Fibroblast of skin of left quadriceps (primary cell): ENCODE data around the gene RFPL4A.
"Not testable (repeated sequence)": the region's sequence is repeated elsewhere in the genome, so short reads cannot be mapped to it uniquely, and the experiment has no call there.

Experiments used
- DNase-seq, 2 experiments: peaks; one replicate each; pipeline ENCODE4 v3.0.0-alpha.2; 2013; ENCODE audit warnings: low read depth in 2 of 2

The RFPL4A gene

DNA sequence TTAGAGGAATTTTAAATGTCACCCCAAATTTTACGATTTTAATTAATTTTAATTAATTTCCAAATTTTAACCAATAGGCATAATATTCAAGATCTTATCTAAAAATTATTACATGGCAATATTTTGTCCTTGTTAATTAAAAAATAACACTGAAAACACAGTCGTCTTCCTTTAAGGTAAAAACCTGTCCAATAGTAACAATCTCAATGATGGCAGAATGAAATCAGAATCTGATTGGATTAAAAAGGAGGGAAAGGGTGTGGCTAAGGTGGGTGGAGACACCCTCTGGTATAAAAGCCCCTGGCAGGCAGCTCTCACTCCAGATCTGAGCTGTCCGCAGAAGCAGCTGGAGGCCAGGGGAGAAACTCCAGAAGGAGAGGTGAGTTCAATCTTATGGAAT lies at the start of gene RFPL4A:
TSS of gene RFPL4A (plus strand) at position 301 of the 400 bp plus-strand sequence. CDS start 2,704 bp downstream, outside the sequence.
- DNase-seq: not testable (repeated sequence)

DNA sequence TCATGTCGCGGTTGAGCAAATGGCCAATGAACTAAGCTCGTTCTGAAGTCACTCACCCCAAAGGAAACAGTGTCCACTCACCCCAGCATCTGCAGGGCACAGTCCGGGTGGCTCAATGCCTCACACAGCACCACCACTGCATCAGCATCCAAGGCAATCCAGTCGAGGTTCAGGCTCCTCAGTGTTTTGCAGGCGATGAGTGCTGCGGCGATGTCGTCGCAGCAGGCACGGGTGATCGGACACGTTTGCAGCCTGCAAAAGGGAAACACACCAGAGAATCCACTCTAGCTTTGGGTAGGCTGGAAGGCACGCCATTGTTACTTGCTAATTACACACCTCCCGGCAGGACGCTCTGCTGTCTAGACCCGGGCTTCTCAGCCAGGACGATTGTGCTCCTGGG lies 47.2 kb upstream of the RFPL4A start:
- no peak for DNase-seq

DNA sequence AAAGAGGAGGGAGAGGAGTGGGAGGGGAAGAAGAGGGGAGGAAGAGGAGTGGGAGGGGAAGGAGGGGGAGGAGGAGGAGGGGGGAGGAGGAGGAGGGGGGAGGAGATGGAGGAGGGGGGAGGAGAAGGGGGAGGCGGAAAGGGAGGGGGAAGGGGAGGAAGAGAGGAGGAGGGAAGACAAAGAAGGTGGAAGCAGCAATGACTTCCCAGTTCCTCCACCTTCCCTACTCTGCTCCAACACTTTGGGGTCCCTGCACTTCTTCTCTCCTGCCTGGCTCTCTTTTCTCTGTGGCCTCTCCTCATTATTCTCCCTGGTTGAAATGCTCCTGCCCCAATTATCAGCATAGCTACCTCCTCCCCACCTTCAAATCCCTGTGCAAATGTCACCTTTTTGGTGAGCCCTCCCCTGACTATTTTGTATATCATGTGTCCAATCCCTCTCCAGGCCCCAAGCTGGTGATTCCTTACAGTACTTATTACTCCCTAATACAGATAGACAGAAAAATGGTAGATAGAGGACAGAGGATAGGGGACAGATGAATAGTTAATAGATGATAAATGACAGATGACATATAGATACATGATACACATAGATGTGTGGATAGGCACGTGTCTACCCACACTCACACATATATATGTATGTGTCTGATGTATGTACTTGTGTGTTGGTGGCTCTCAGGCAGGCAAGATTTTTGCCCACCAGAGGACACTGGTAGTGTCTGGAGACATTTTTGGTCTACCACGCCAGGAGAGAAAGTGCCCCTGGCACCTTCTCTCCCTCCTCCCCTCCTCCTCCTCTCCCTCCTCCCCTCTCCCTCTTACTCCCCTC lies 45.9 kb upstream of the RFPL4A start:
- DNase-seq: no peak

GRCh38 chr19:55716531-55716930 lies 42.4 kb upstream of the RFPL4A start:
- no peak for DNase-seq

DNA sequence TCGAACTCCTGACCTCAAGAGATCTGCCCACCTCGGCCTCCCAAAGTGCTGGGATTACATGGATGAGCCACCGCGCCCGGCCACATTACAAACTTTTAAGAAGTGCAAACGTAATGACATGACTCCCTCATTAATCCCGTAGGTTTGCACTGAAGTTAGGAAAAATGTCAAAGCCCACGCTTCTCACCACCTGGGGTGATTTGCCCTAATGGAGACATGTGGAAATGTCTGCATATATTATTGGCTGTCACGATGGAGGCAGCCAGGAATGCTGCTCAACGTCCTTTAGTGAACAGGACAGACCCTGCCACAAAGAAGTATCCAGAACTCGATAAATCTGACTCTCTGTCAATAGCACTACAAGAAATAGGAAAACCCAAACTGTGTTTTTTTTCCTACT lies 41.6 kb upstream of the RFPL4A start:
- no peak for DNase-seq

GRCh38 chr19:55717879-55718711 lies 40.8 kb upstream of the RFPL4A start:
- DNase-seq: not testable (repeated sequence)

- no peak for DNase-seq
Measured at GRCh38 chr19:55720214-55720746, 38.6 kb upstream of the RFPL4A start.

DNA sequence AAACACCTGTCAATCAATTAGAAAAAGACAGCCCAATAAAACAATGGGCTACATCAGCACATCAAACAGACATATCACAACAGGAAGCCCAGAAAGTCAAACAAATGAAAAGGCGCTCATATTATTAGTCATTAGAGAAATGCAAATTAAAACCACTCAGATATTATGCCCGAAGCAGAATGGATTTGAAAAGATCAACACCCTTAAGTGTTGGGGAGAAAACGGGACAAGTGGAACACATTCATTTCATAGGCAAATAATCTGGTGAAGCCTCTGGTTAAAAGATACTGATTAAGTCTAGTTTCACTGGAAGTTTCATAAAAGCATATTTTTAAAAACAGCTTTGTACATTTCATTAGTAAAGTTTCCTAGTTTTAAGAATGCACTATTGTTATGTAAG lies 38.1 kb upstream of the RFPL4A start:
- DNase-seq: no peak

GRCh38 chr19:55723491-55723890 lies 35.4 kb upstream of the RFPL4A start:
- no peak for DNase-seq

DNA sequence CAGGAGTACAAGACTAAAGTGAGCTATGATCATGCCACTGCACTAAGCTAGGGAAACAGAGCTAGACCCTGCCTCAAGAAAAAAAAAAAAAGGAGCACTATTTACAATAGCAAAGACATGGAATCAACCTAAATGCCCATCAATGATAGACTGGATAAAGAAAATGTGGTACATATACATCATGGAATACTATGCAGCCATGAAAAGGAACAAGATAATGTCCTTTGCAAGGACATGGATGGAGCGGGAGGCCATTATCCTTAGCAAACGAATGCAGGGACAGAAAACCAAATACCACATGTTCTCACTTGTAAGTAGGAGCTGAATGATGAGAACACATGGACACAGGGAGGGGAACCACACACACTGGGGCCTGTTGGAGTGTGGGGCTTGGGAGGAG lies 28.5 kb upstream of the RFPL4A start:
- not testable (repeated sequence) for DNase-seq

DNA sequence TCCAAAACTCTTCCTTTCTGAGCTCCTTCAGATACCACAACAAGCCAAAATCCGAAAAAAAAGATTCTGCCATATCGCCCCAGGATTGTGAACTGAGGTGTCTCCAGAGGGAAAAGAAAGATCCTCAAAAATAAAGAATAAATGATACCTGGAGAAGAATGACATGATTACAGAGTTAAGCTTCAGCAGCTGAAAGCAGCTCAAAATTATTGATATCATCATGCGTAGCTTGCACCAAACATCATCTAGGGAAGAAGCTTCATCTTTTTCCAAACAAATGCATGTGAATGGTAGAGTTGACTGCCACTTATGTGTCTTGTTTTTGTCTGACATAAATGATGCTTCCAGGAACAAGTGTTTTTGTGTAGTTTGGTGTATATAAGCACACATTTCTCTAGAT lies 20.6 kb upstream of the RFPL4A start, which contains the start of gene NLRP9:
TSS of gene NLRP9 (minus strand) at position 101 of the 400 bp plus-strand sequence. CDS start at position 73, 28 bp downstream.
- DNase-seq: no peak

- no peak for DNase-seq
Measured at GRCh38 chr19:55750715-55751114, 8.2 kb upstream of the RFPL4A start.

DNA sequence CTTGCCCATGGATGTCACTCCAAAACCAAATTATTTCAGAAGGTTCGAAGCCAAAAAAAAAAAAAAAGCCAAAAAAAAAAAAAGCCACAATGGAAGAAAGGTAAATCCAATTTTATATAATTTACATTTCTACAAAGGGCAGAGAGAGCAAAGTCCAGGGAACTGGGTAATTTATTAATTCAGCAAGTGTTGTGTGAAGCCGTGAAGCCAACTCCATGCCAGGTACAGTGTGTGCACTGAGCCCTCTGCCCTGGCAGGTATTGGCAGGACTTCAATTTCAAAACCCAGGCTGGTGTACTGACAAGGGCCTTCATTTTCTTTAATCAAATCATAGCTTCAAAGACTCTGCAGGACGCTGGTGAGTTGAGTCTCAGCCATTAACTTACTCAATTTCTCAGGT lies 5.5 kb upstream of the RFPL4A start:
- DNase-seq: no peak

DNA sequence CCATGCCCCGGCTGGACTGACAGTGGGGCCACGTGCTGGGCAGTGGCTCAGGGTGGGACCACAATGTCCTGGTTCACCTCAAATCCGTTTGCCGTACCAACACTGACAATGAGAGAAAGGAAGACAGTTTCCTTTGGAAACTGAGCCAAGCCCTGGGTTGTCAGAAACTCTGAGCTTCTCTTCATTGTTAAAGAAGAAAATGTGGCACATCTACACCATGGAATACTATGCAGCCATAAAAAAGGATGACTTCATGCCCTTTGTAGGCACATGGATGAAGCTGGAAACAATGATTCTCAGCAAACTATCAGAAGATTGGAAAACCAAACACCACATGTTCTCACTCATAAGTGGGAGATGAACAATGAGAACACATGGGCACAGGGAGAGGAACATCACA lies 2.1 kb upstream of the RFPL4A start:
- not testable (repeated sequence) for DNase-seq

- DNase-seq: no peak
Measured at GRCh38 chr19:55766466-55766865, 7.6 kb downstream of the RFPL4A start.

- DNase-seq: not testable (repeated sequence)
Measured at GRCh38 chr19:55768818-55769217, 9.9 kb downstream of the RFPL4A start, which contains the start of gene RFPL4AL1. Gene RFPL4AL1, plus strand, starts transcription at chr19:55769118. Its CDS starts 2,687 bp downstream, at chr19:55771805.

DNA sequence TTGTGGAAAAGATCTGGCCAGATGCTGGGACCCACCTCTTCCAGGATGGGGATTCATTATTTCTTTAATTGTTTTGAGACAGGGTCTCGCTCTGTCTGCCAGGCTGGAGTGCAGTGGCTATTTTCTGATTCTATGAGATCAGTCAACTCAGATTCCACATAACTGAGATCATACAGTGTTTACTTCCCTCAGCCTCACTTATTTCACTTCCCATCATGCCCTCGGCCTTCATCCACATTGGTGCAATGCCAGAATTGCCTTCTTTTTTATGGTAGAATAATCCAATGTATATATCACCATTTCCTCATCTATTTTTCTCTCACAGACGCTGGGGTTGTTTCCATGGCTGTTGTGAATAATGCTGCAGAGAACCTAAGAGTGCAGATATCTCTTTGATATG lies 10.7 kb downstream of the RFPL4A start:
- not testable (repeated sequence) for DNase-seq

DNA sequence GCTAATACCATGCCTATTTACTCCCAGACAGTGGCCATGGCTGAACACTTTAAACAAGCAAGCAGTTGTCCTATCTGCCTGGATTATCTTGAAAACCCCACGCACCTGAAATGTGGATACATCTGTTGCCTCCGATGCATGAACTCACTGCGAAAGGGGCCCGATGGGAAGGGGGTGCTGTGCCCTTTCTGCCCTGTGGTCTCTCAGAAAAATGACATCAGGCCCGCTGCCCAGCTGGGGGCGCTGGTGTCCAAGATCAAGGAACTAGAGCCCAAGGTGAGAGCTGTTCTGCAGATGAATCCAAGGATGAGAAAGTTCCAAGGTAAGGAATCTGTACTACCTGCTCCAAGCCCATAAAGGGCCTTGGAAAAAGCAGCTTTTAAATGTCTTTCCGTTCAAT lies 18.6 kb downstream of the RFPL4A start:
- DNase-seq: no peak

GRCh38 chr19:55778331-55778730 lies 19.4 kb downstream of the RFPL4A start:
- DNase-seq: no peak

DNA sequence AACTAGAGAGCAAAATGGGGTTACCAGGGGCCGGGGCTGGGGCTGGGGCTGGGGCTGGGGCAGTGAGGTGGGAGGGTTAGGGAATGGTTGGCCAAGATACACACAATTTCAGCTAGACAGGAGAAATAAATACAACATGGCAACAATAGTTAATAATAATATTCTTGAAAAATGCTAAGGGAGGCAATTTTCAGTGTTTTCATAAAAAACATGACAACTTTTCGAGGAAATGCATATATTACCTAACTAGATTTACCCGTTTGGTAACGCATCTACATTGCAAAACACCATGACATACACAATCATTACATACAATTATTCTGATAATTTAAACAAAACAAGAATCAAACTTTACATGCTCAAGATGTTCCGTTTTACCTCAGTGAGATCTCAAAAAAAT lies 22.2 kb downstream of the RFPL4A start:
- DNase-seq: no peak

DNA sequence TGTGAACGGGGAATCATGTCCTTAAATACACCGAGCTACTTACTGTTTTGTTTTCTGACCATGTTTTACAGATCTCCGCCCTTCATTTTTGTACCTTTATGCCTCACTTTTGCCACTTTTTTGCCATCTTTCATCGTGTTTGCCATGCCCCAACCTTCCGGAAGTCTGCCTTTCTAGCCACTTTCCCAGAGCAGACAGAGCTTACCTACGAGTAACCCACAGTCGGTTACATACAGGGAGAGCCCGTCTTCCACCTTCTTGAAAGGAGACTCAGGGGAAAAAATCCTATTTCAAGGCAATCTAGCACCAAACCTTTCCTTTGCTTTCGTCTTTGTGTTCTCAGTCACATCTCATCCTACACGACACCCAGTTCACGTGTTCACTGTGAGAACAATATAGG lies 36.1 kb downstream of the RFPL4A start:
- no peak for DNase-seq

DNA sequence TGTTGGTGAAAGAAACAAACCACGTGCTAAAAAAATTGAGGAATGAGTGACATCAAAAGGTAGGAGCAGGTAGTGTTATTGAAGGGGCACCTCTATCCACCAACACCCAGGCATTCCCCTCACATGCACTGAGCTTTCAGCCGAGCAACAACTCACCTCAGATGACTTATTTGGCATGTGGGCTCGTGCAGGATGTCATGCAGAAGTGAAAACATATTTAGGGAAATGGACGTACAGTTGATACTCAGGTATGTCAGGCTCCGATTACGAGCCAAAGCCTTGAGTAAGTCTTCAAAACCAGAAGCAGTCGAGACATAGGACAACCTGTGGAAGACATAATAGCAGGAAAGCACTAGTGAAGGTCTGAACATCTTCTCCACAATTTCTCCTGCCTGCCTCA lies 42.5 kb downstream of the RFPL4A start:
- DNase-seq: no peak
